Stimulated activated CD8-positive, alpha-beta memory T cell treated with anti-CD3 and anti-CD28 coated beads, Interleukin-15, amount 100 ng/mL, for 1 hour (primary cell): ENCODE results near the gene AMOTL1.

Source experiments
- DNase-seq: peaks from one replicate; pipeline ENCODE4 v3.0.0-alpha.2; 2020; ENCODE audit warnings: low read depth

The AMOTL1 gene

GRCh38 chr11:94741022-94741679 is 27.0 kb upstream of the AMOTL1 start:
- DNase-seq: no peak

- no peak for DNase-seq
These were observed 25.5 kb upstream of the AMOTL1 start for GRCh38 chr11:94742665-94743064.

- no peak for DNase-seq
These were observed 21.4 kb upstream of the AMOTL1 start for GRCh38 chr11:94746721-94747120.

GRCh38 chr11:94747146-94747545 is 21.0 kb upstream of the AMOTL1 start:
- no peak for DNase-seq

- no peak for DNase-seq
These were observed 20.5 kb upstream of the AMOTL1 start for GRCh38 chr11:94747601-94748041.

- no peak for DNase-seq
These were observed 18.8 kb upstream of the AMOTL1 start for GRCh38 chr11:94749369-94749768.

GRCh38 chr11:94750319-94751217 is 17.6 kb upstream of the AMOTL1 start:
- no peak for DNase-seq

- DNase-seq: no peak
These were observed 16.9 kb upstream of the AMOTL1 start for GRCh38 chr11:94751218-94751609.

GRCh38 chr11:94751786-94752185 is 16.4 kb upstream of the AMOTL1 start:
- DNase-seq: no peak

GRCh38 chr11:94753630-94754029 is 14.5 kb upstream of the AMOTL1 start:
- no peak for DNase-seq

GRCh38 chr11:94754335-94754734 is 13.8 kb upstream of the AMOTL1 start:
- no peak for DNase-seq

- DNase-seq: no peak
These were observed 13.3 kb upstream of the AMOTL1 start for GRCh38 chr11:94754819-94755218.

GRCh38 chr11:94755494-94755893 is 12.7 kb upstream of the AMOTL1 start:
- no peak for DNase-seq

- no peak for DNase-seq
These were observed 11.0 kb upstream of the AMOTL1 start for GRCh38 chr11:94757037-94757735.

- no peak for DNase-seq
These were observed 9.5 kb upstream of the AMOTL1 start for GRCh38 chr11:94758666-94759065.

GRCh38 chr11:94759522-94759921 is 8.6 kb upstream of the AMOTL1 start:
- no peak for DNase-seq

GRCh38 chr11:94760296-94760695 is 7.9 kb upstream of the AMOTL1 start:
- DNase-seq: no peak

- DNase-seq: no peak
These were observed 5.9 kb upstream of the AMOTL1 start for GRCh38 chr11:94762208-94762607.

GRCh38 chr11:94762995-94763394 is 5.2 kb upstream of the AMOTL1 start:
- no peak for DNase-seq

- DNase-seq: no peak
These were observed 1.4 kb upstream of the AMOTL1 start for GRCh38 chr11:94766713-94767206.

GRCh38 chr11:94767291-94767690 is 865 bp upstream of the AMOTL1 start:
- DNase-seq: no peak
